SK-N-SH treated with all-trans-retinoic acid at 6 μM for 48 hours (cell line): ENCODE measurements around the gene CGB8.

ENCODE experiments used
- ATAC-seq: fragments of 200-7000 bp; cut with Tn5 transposase; 3 replicates; pipeline ENCODE4 v1.9.1; 2020; ENCODE audit warnings: mild to moderate bottlenecking, moderate library complexity
- ARNTL ChIP-seq: fragments of 450-650 bp; formaldehyde crosslinking; IDR thresholded peaks from 2 replicates; pipeline ENCODE4 v1.5.0; 2020; ENCODE audit warnings: low read depth, mild to moderate bottlenecking, moderate library complexity, borderline replicate concordance
- BACH2 ChIP-seq: fragments of 250-450 bp; sonication (Bioruptor Pico); IDR thresholded peaks from 2 replicates; pipeline ENCODE4 v1.9.0; 2021; ENCODE audit warnings: mild to moderate bottlenecking, borderline replicate concordance
- CREB5 ChIP-seq: fragments of 250-450 bp; sonication (Bioruptor Pico); IDR thresholded peaks from 2 replicates; pipeline ENCODE4 v1.5.1; 2020; ENCODE audit warnings: low read depth, mild to moderate bottlenecking, moderate library complexity
- CSDC2 ChIP-seq: fragments of 250-450 bp; sonication (Bioruptor Pico); IDR thresholded peaks from 2 replicates; pipeline ENCODE4 v1.5.0; 2020; ENCODE audit warnings: mild to moderate bottlenecking, moderate library complexity
- CSRNP3 ChIP-seq: fragments of 250-450 bp; sonication (Bioruptor Pico); IDR thresholded peaks from 2 replicates; pipeline ENCODE4 v1.5.1; 2021; ENCODE audit warnings: mild to moderate bottlenecking, moderate library complexity
- ESRRG ChIP-seq: fragments of 250-450 bp; sonication (Bioruptor Pico); IDR thresholded peaks from 2 replicates; pipeline ENCODE4 v1.6.1; 2021; ENCODE audit warnings: mild to moderate bottlenecking
- ISL1 ChIP-seq: fragments of 250-450 bp; sonication (Bioruptor Pico); IDR thresholded peaks from 2 replicates; pipeline ENCODE4 v2.1.2; 2022; ENCODE audit warnings: mild to moderate bottlenecking, moderate library complexity
- PATZ1 ChIP-seq: fragments of 250-450 bp; sonication (Bioruptor Pico); IDR thresholded peaks from 2 replicates; pipeline ENCODE4 v1.8.0; 2020; ENCODE audit warnings: mild to moderate bottlenecking, moderate library complexity, borderline replicate concordance
- POU6F1 ChIP-seq: fragments of 250-450 bp; sonication (Bioruptor Pico); IDR thresholded peaks from 2 replicates; pipeline ENCODE4 v1.8.0; 2021; ENCODE audit warnings: low read depth, mild to moderate bottlenecking, moderate library complexity, borderline replicate concordance
- PPARA ChIP-seq: fragments of 250-450 bp; sonication (Bioruptor Pico); IDR thresholded peaks from 2 replicates; pipeline ENCODE4 v1.5.0; 2020; ENCODE audit warnings: mild to moderate bottlenecking, borderline replicate concordance
- RARB ChIP-seq: fragments of 250-450 bp; sonication (Bioruptor Pico); IDR thresholded peaks from 2 replicates; pipeline ENCODE4 v1.8.0; 2021; ENCODE audit warnings: mild to moderate bottlenecking, moderate library complexity
- SNAI2 ChIP-seq: fragments of 250-450 bp; sonication (Bioruptor Pico); IDR thresholded peaks from 2 replicates; pipeline ENCODE4 v1.5.0; 2020; ENCODE audit warnings: mild to moderate bottlenecking, moderate library complexity
- TOX ChIP-seq: fragments of 250-450 bp; sonication (Bioruptor Pico); IDR thresholded peaks from 2 replicates; pipeline ENCODE4 v1.8.0; 2021; ENCODE audit warnings: mild to moderate bottlenecking, moderate library complexity, borderline replicate concordance
- TSHZ2 ChIP-seq: fragments of 250-450 bp; sonication (Bioruptor Pico); IDR thresholded peaks from 2 replicates; pipeline ENCODE4 v1.5.0; 2020; ENCODE audit warnings: mild to moderate bottlenecking, moderate library complexity
- ZC3H10 ChIP-seq: fragments of 250-450 bp; sonication (Bioruptor Pico); IDR thresholded peaks from 2 replicates; pipeline ENCODE4 v1.5.1; 2021; ENCODE audit warnings: mild to moderate bottlenecking, moderate library complexity
- ZFP3 ChIP-seq: fragments of 250-450 bp; sonication (Bioruptor Pico); IDR thresholded peaks from 2 replicates; pipeline ENCODE4 v1.5.0; 2020; ENCODE audit warnings: mild to moderate bottlenecking, moderate library complexity
- ZFP30 ChIP-seq: fragments of 450-650 bp; formaldehyde crosslinking; IDR thresholded peaks from 2 replicates; pipeline ENCODE4 v1.5.0; 2022; ENCODE audit warnings: mild to moderate bottlenecking, moderate library complexity
- ZNF70 ChIP-seq: fragments of 450-650 bp; formaldehyde crosslinking; IDR thresholded peaks from 2 replicates; pipeline ENCODE4 v1.5.0; 2020; ENCODE audit warnings: mild to moderate bottlenecking, moderate library complexity

Gene CGB8

GRCh38 chr19:49065905-49066512, 17.1 kb upstream of the CGB8 start:
- peak; percentile 22 for ATAC-seq
- TF ChIP-seq PPARA (no peak), RARB (CRISPR knock-in tag) (no peak), TOX (no peak), CSRNP3 (CRISPR knock-in tag) (no peak), ISL1 (CRISPR knock-in tag) (no peak), ARNTL (CRISPR knock-in tag) (no peak), TSHZ2 (CRISPR knock-in tag) (no peak), SNAI2 (CRISPR knock-in tag) (no peak), ZNF70 (CRISPR knock-in tag) (no peak), CREB5 (CRISPR knock-in tag) (no peak), ZFP3 (CRISPR knock-in tag) (no peak), ESRRG (no peak), ZFP30 (CRISPR knock-in tag) (no peak), BACH2 (CRISPR knock-in tag) (no peak), POU6F1 (no peak), PATZ1 (CRISPR knock-in tag) (no peak)

GRCh38 chr19:49064768-49065611, 16.1 kb upstream of the CGB8 start, which contains the start of gene NTF4:
NTF4 (minus strand) TSS chr19:49064818; CDS start chr19:49061997, 2,821 bp downstream.
- TF ChIP-seq CREB5 (CRISPR knock-in tag) (no peak), ZC3H10 (CRISPR knock-in tag) (no peak), ESRRG (no peak), ZNF70 (CRISPR knock-in tag) (no peak), PATZ1 (CRISPR knock-in tag) (no peak), CSDC2 (no peak), ZFP30 (CRISPR knock-in tag) (no peak), ZFP3 (CRISPR knock-in tag) (no peak), CSRNP3 (CRISPR knock-in tag) (no peak), ARNTL (CRISPR knock-in tag) (no peak)

More at GRCh38 chr19:49064768-49065611, 16.1 kb upstream of the CGB8 start, which contains the start of gene NTF4:
- ATAC-seq, result peak; percentile 70
